ENCODE results near the gene ZNF169. TPM values are rescaled to one million over a fixed set of nuclear protein-coding genes. Genes with fewer than 3 reads are reported as not detected.
"Not testable (repeated sequence)": the region's sequence is repeated elsewhere in the genome, so short reads cannot be mapped to it uniquely, and the experiment has no call there.

Gene ZNF169
- 1.6 TPM for total RNA-seq
- long read RNA-seq, partial matches to known transcripts = 1 of 1 reads
- long read RNA-seq, other reads (novel, unspliced or antisense) = 0 of 1 reads

DNA sequence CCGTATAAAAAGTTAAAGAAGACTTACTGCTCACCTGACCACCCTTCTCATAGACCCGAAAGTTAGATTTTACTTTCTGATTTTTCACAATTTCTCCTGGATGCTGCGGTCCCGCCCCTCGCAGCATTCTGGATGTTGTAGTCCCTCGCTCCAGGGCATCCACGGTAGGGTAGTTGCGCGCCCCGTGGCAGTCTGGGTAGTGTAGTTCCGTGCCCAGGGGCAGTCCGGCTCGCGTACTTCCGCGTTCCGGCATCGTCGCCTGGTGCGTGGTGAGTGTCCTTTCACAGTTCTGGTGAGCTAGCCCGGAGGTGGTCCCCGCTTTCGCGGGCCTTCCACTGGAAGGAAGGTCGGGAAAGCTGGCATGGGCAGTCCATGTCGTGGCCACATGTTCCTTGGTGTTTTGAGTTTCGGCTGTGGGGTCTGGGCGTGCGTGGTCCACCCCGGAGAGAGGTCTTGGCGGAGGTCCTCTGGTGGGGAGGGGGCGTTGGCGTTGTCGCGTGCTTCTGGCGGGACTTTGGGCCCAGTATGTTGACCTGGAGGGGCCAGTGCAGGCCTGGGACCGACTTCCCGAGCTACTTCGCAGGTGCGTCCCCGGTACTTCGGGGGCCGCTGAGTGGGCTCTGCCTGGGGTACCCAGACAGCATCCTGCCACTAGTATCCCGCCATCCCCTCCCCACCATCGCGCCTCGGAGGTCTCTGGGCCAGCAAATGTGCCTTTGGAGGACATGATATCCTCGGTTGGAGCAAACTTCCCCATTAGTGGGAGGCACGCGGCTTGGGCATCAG, at the start of gene ZNF169:
Gene ZNF169 (plus strand): TSS at position 222 of the 786 bp plus-strand sequence. CDS start 19,515 bp downstream, outside the sequence.
- intact Hi-C loops (cut with DNase I) = no loop called here
- DNase-seq (ENCODE audit: missing footprints) (peak; percentile 97), ATAC-seq (peak; percentile 100)

DNA sequence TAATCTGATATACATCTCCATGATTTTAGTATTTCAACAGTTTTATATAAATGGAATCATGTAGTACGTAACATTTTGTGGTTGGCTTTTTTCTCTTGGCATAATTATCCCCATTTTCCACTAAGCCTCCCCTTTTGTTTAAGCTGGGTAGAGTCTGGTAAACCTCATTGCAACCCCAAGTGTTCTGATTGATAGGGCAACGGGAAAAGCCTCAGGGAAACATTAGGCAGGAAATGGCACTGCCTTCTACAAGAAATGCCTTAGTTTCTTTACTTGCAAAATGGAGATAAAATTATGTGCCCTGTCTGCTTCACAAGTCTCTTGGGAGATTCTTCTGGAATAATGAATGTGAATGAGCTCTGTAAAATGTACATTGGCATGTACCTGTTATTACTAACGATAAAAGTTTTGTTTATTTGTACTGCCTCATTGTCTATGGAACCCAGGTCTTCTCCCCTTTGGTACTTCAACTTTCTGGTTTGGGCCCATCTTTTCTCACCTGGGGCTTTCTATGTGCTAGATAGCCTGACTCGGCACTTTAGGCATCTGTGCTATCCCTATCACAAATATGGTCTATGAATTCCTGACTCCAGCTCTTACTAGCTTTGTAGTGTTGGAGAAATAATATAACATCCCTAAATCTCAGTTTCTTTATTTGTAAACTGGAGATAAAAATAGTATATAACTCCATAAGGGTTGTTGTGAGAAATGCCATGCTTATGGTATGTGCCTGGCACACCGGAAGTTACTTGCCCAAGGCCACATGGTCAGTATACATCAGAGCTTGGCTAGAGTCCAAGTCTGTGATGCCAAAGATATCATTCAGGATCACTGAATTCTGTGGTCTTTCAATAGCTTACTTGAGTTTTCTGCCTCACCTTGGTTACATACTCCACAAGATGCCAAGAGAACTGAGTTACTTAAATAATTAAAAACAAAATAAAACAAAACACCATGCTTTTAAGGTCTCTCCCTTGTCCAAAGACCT, 48.2 kb upstream of the ZNF169 start:
- intact Hi-C loops (cut with DNase I) = loop anchor here (5.0 kb wide), 2 partner anchors 39 to 529 kb away; no protein-coding TSS in a partner anchor
- DNase-seq (ENCODE audit: missing footprints) (no peak), ATAC-seq (no peak)

GRCh38 chr9:94212091-94212490, 47.0 kb upstream of the ZNF169 start:
- intact Hi-C loops (cut with DNase I) = loop anchor here (2.0 to 5.0 kb wide), 3 partner anchors 40 to 530 kb away; no protein-coding TSS in a partner anchor
- ATAC-seq = no peak
- no peak for DNase-seq (ENCODE audit: missing footprints)

DNA sequence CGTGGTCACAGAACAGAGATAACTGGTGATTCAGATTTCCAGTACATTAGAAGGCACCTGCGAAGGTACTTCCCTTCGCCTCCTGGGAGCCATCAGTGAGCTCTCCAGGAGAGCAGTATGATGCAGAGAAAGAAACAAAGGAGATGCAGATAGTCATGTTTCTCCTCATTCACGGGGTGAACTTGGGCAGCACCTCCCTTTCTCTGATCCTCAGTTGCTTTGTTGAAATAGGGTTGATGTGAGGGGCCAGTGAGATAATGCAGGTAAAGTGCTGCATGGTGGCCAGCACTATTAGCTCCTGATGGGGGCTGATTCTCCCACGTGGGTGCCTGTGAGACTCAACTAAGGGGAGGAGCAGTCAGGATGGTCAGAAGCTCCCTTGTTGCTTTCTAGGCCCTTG, 46.6 kb upstream of the ZNF169 start:
- intact Hi-C loops (cut with DNase I) = loop anchor here (2.0 to 5.0 kb wide), 3 partner anchors 40 to 530 kb away; no protein-coding TSS in a partner anchor
- DNase-seq (ENCODE audit: missing footprints) = no peak
- ATAC-seq = no peak

DNA sequence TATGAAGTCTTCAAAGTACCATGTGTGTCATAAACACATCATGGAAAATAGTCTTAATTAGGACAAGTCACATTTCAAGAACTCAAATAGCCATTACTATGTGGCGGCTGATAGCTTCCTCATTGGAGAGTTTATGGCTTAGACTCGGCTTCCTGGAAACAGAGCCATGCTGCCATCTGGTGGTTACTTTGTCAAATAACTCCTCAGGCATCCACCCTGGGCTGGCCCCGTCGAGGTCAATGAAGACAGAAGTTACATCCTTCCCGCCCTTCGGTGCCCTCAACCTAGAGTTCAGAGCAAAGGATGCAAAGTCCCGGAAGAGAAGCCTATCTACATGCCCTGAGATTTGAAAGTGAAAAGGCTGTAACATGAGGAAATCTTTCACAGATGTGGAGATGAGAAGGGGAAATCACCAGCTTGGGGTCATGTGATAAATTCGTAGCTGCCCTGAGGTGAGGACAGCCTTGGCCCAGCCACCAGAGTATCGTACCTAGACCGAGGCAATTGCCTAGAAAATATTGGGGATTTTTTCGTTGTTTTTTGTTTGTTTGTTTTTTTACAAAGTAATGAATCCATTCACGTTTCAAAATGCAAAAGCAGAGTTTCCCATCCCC, 45.5 kb upstream of the ZNF169 start:
- ATAC-seq (peak; percentile 92), DNase-seq (ENCODE audit: missing footprints) (peak; percentile 89)
- intact Hi-C loops (cut with DNase I) = loop anchor here (1.0 to 5.0 kb wide), 4 partner anchors 41 to 531 kb away; no protein-coding TSS in a partner anchor

DNA sequence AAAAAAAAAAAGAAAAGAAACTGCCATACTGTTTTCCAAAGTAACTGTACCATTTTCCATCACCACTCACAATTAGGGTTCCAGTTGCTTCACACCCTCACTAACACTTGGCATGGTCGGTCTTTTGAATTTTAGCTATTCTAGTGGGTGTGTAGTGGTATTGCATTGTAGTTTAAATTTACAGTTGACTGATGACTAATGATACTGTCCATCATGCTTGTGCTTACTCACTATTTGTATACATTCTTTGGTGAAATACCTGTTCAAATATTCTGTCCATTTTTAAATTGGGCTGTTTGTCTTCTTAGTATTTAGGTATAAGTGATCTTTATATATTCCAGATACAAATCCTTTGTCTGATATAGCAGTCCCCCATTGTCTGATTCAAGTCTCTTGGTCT, 36.2 kb upstream of the ZNF169 start:
- intact Hi-C loops (cut with DNase I) = no loop called here
- no peak for DNase-seq (ENCODE audit: missing footprints)
- no peak for ATAC-seq

- ATAC-seq; intact Hi-C loops (cut with DNase I); DNase-seq (ENCODE audit: missing footprints): not testable (repeated sequence)
Measured at GRCh38 chr9:94225413-94225812, 33.7 kb upstream of the ZNF169 start.

DNA sequence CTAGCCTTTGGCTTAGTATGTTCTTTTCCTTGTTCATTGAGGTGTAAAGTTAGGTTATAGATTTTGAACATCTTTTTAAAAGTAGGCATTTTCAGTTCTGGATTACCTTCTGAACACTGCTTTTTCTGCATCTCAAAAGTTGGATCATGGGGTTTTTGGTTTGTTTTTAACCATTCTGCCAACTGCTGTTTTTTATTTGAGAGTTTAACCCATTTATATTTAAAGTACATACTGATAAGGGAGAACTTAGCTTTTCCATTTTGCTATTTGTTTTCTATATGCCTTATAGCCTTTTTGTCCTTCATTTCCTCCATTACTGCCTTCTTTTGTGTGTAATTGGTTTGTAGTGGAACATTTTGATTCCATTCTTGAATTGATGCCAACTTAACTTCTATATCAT, 30.5 kb upstream of the ZNF169 start:
- ATAC-seq = no peak
- intact Hi-C loops (cut with DNase I) = no loop called here
- no peak for DNase-seq (ENCODE audit: missing footprints)

DNA sequence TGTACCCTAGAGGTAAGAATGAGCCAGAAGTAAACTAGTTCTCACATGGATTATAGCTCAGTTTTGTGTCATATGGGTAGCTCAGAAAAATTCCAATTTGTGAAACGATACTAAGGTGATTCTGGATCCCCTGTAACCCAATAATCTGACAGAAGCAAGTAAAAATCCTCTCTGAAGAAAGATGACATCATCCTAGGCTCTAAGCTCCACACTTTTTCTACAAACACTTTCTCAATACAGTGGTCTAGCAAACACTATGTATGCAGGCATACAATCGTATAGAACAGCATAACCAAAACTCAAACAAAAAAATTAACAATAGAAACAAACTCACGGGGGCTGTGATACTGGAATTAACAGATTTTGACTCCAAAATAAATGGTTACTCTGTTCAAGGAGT, 26.7 kb upstream of the ZNF169 start:
- ATAC-seq = no peak
- DNase-seq (ENCODE audit: missing footprints) = no peak
- intact Hi-C loops (cut with DNase I) = no loop called here

- ATAC-seq; DNase-seq (ENCODE audit: missing footprints); intact Hi-C loops (cut with DNase I): not testable (repeated sequence)
Measured at GRCh38 chr9:94241098-94241497, 18.0 kb upstream of the ZNF169 start.

DNA sequence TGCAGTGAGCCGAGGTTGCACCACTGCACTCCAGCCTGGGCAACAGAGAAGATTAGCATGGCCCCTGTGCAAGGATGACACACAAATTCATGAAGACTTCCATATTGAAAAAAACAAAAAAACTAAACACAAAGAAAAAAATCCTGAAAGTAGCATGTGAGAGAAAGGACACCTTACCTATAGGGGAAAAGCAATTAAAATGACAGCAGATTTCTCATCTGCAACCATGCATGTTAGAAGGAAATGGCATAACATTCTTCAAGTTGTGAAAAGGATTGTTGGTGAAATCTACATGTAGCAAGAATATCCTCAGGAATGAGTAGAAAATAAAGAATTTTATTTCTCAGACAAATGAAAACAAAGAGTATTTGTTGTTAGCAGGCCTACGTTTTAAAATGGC, 13.4 kb upstream of the ZNF169 start:
- intact Hi-C loops (cut with DNase I) = no loop called here
- ATAC-seq (no peak), DNase-seq (ENCODE audit: missing footprints) (no peak)

DNA sequence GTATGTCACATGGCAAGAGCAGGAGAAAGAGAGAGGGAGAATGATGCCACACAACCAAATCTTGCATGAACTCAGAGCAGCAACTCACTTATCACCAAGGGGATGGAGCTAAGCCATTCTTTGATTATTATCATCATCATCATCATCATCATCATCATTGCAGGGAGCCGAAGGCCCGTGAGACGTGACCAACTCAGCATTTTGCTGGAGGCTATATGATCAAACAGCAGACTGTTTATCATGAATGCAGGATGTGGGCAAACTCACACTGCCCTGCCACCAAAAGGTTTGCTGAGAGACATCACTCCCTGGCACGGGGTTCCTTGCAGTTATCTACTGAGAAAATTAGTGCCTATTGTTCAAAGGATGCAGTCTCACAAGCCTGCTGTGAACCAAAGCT, 8.6 kb upstream of the ZNF169 start:
- intact Hi-C loops (cut with DNase I) = no loop called here
- DNase-seq (ENCODE audit: missing footprints) = no peak
- ATAC-seq = no peak

GRCh38 chr9:94256007-94256406, 3.1 kb upstream of the ZNF169 start:
- ATAC-seq (no peak), DNase-seq (ENCODE audit: missing footprints) (no peak)
- intact Hi-C loops (cut with DNase I) = no loop called here

GRCh38 chr9:94265626-94266402, 6.7 kb downstream of the ZNF169 start:
- DNase-seq (ENCODE audit: missing footprints); ATAC-seq; intact Hi-C loops (cut with DNase I): not testable (repeated sequence)

DNA sequence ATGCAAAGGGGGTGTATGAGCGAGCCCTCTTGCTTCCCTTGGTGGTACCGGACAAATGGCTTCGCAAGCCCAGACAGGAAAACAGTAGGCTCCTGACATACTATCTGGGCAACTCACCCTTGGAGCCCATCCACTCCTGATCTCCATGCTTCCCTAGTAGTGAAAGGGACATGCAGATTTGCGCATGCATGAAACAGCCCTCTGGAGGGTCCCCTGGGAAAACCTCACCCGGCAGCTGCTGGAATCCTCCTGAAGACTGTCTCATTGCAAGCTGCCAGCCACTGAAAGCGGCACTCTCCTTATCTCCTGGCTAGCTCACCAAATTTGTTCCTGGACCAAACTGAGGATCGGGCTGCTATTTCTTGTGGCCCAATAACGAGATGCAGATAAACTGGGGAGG, 10.2 kb downstream of the ZNF169 start:
- ATAC-seq (peak; percentile 48), DNase-seq (ENCODE audit: missing footprints) (no peak)
- intact Hi-C loops (cut with DNase I) = no loop called here

GRCh38 chr9:94270009-94270408, 10.9 kb downstream of the ZNF169 start:
- intact Hi-C loops (cut with DNase I) = no loop called here
- ATAC-seq = no peak
- DNase-seq (ENCODE audit: missing footprints) = no peak

GRCh38 chr9:94277029-94277428, 17.9 kb downstream of the ZNF169 start:
- DNase-seq (ENCODE audit: missing footprints); ATAC-seq; intact Hi-C loops (cut with DNase I): not testable (repeated sequence)

Measured in Right ventricle myocardium inferior (tissue), 1 donor.